Stimulated activated CD8-positive, alpha-beta memory T cell treated with anti-CD3 and anti-CD28 coated beads, Interleukin-15, amount 100 ng/mL, for 1 hour (primary cell): Measurements from ENCODE around the gene ANKRD13D.
"Not testable (repeated sequence)": the region's sequence is repeated elsewhere in the genome, so short reads cannot be mapped to it uniquely, and the experiment has no call there.

Source experiments
- DNase-seq: peaks from one replicate; pipeline ENCODE4 v3.0.0-alpha.2; 2020; ENCODE audit warnings: low read depth

Gene ANKRD13D

DNA sequence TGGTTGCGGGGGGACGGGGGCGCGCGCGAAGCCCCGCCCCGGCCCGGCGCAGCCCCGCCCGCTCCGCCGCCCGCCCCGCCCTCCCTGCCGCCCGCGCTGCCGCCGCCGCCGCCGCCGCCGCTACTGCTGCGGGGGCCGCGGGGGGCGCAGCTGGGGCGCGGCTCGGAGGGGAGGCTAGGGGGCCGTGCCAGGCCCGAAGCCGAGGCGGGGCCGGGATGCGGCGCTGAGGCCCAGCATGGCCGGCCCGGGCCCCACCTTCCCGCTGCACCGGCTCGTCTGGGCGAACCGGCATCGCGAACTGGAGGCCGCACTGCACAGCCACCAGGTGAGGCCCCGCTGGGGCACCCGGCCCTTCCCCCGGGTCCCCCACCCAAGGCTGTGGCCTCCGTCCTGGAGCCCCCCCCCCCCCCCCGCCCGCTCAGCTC is at the start of gene ANKRD13D:
Gene ANKRD13D, plus strand, starts transcription at position 78 of the 425 bp plus-strand sequence. Its CDS starts 158 bp downstream, at position 236.
- DNase-seq, result no peak

DNA sequence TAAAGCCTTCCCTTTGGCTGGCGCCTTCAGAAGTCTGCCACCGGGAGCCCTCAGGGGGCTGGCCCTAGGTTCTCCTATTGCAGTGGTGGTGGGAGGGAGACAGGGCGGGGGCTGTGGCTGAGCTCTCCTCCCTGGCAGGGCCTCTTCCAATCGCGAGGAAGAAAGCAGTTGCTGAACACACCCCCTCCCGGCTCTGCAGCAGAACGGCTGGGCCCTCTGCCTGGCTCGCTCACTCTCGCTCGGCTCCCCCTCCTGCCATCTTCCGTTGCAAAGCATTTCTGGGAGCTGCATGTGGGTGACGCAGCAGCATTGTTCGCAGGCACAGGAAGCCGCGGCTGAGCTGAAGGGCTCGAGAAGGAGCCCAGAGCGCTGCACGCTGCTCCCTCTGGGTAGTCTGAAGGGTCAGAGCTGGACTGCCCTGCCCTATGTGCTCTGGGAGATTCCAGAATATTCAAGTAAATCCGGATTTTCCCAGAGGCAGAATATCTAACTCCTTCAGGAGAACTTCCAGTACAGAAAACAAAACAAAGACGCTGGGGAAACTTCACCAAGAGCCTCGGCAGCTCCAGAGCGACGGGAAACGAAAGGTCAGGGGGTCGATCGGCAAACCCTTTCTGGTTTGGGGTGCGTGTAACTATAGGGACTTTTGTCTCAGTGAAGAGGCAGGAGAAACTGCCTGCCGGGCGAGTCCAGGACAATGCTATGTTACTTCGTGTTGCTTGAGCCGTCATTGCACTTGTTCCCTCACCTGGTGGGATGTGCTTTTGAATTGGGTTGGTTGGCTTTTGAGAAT is 49.1 kb upstream of the ANKRD13D start:
- peak; percentile 89 for DNase-seq

DNA sequence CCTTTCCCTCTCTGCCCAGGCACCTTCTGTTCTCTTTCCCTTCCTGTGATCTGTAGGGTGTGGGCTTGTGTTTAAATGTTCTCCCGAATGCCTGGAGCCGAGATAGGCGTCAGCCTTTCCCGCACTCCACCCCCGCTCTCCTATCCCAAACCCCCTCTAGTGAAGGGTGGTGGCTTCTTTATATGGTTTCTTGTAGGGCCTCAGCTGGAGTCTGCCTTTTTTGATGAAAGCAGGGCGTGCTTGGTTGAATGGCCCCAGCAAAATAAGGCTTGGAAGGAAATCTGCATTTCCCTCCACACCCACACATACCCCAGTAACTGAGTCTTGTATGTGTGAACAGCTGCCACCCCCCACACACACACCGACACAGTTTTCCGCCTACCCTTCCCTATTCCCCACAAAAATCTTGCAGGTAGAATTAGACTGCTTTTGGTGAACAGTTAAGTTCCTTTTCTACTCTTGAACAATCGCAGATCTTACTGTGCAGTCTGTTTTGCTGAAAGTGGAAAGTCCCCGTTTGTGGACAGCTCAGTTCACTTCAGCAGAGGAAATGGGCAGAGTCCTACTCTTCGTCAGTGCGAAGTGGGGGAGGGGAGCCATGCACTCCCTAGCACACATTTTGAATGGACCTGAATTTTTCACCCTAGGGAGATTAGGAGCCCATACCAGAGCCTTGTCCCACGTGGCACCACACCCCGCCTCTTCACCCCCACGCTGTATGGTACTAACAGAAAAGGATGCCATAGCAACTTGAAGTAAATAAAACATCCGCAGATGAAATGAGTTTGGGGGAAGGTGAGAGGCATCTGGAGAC is 48.3 kb upstream of the ANKRD13D start:
- DNase-seq, result peak; percentile 46

DNA sequence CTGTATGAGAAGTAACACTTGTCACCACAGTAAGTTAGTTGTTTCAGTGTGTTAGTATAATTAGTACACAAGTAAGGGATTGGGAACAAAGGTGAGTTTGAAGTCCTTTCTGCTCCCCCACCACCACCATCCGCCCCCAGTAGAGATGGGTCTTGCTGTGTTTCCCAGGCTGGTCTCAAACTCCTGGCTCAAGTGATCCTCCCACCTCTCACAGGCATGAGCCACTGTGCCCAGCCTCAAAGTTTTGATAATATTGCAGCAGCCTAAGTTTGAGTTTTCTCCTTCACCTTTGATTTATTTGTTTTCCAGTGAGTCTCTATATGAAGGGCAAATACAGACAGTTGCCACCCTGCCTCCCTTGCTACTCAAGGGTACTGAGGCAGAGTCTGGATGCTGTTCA is 46.6 kb upstream of the ANKRD13D start:
- DNase-seq, result no peak

DNA sequence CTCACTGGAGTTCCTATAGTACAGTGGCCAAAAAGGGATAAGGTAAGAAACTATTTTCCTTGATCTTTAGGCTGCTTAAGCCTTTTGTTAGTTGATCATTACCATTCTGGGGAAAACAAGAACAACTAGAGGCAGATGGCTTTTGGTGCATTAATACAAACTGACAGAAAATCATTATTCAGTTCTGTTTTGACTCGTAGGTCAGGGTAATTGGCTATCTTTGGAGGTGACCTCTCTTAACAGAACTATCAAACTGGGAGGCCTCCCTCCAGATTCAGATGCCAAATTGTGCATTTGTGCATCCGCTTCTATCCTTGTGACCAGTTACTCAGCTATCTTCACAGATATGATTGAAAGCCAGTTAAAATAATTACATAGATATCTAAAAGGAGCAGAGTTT is 46.1 kb upstream of the ANKRD13D start:
- no peak for DNase-seq

DNA sequence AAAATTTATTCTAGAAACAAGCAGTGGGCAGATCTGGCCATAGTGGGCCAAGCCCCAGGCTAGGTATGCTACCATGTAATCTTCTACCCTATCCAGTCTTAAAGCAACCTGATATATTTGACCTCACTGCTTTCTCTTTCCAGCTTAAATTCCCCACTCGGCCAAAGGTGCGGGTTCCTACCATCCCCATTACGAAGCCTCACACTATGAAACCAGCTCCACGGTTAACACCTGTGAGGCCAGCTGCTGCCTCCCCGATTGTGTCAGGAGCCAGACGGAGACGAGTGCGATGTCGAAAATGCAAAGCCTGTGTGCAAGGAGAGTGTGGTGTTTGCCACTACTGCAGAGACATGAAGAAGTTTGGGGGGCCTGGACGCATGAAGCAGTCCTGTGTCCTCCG is 44.1 kb upstream of the ANKRD13D start:
- DNase-seq, result no peak

DNA sequence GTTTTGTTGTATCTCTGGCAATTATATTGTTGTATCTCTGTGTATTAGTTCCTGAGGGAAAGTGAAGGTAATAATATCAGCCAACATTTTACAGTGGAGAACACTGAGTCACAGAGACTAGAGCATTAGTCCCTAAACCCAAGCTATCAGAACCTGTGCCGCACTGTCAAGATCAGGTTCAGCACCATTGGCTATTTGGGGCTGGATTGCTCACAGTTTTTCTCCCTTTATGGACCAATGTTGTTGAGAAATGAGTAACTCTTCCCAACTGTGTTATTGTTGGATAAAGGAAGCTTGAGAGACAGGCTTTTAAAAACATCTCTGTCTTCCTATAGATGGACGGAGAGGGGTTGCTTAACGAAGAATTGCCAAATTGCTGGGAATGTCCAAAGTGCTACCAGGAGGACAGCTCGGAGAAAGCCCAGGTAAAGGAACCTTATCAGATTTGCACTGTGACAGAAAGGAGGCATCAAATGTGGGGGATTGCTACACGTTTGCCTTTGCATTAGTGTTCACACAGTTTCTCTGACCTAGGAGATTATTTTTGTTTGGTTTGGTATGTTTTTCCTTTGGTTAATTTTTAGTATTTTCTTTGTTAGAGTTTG is 41.1 kb upstream of the ANKRD13D start:
- no peak for DNase-seq

DNA sequence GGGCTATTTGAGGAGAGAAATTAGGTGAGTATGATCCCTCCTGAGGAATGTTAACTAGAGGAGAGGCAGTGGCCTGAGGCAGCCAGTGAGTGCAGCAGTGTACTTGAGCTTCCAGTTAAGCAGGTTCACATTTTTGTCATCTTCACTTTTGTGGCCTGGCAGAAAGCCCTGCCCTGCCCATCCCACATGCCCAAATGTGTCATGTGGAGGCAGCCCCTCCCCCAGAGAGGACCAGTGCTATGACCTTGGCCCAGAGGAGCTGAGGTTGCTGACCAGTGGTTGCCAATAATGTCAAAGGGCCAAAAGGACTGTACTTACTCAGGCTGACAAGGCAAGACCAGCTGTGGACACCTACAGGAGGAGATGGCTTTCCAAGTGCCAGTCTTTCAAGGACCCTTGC is 40.5 kb upstream of the ANKRD13D start:
- DNase-seq, result no peak

DNA sequence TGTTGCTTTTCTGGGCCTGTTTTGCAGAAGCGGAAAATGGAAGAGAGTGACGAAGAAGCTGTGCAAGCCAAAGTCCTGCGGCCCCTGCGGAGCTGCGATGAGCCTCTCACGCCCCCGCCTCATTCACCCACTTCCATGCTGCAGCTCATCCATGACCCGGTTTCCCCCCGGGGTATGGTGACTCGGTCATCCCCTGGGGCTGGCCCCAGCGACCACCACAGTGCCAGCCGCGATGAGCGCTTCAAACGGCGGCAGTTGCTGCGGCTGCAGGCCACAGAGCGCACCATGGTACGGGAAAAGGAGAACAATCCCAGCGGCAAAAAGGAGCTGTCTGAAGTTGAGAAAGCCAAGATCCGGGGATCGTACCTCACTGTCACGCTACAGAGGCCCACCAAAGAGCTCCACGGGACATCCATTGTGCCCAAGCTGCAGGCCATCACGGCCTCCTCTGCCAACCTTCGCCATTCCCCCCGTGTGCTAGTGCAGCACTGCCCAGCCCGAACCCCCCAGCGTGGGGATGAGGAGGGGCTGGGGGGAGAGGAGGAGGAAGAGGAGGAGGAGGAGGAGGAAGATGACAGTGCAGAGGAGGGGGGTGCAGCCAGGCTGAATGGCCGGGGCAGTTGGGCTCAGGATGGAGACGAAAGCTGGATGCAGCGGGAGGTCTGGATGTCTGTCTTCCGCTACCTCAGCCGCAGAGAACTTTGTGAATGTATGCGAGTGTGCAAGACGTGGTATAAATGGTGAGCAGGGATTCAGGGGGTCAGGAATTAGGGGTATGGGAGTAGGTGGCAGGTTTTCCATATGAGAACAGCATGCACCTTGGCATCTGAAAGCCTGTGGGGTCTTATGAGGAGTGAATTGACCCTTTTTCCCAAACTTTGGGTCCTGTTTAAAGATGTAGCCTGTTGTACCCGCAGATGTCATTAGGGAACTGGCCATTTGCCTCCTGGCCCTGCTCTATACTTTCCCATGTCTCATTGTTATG is 38.8 kb upstream of the ANKRD13D start:
- no peak for DNase-seq

DNA sequence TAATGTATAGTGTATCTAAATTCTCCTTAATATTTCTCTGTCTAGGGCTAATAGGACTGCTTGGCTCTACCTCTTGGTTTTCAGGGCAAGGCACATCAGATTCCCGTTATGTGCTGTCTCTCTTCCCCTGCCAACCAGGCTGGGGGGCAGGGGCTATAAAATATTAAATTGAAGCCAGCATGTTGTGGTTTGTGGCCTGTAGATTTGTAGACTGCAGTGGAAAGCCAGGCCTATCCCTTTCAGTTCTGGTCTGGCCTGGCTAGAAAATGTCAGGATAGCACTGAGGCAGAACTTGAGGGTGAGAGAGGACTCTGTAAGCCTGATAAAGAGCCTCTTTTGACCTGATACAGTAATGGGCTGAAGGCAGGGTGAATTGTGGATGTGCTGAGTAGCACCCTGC is 37.3 kb upstream of the ANKRD13D start:
- DNase-seq, result no peak

DNA sequence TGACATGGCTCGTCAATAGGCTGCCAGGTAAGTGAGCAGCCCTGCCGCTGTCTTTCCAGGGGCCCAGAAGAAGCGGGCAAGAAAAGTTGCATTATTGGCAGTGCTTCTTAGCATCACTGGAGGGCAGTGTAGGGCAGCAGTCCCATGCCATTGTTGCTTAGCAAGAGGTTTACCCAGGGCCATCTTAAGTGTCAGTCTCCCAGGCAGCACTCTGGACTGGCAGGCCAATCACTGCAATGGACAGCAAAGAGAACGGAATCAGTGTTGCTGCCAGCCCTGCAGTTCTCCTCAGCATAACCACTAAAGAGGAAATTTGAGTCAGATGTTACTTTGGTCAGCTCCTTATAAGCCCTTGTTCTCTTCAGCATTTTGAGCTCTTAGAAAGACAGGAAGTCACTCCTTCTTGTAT is 36.3 kb upstream of the ANKRD13D start:
- no peak for DNase-seq

DNA sequence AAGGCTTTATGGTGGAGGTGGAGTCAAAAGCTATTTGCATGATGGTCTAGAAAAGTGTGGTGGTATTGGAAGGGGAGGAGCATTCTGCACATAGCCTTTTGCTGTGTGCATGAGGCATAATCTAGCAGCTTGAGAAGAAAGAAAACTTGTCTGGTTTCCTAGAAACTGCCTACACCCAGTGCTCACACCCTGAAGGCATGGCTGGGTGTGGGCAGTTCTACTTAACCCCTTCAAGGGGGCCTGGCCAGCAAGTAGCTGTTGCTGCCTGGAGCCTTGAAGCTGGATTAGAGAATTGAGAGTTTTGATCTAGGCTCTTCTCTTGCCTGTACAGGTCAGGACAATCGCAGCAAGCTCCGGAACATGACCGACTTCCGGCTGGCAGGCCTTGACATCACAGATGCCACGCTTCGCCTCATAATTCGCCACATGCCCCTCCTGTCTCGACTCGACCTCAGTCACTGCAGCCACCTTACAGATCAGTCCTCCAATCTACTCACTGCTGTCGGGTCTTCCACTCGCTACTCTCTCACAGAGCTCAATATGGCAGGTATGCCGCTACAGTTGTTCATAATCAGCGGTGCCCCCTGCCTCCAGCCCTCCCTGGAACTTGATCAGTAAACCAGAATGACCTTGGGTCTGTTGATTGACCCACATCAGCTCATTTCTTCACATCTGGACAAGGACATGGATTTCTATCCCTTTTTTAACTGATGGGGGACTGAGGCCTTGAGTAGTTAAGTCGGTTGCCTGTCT is 35.1 kb upstream of the ANKRD13D start:
- DNase-seq, result no peak

DNA sequence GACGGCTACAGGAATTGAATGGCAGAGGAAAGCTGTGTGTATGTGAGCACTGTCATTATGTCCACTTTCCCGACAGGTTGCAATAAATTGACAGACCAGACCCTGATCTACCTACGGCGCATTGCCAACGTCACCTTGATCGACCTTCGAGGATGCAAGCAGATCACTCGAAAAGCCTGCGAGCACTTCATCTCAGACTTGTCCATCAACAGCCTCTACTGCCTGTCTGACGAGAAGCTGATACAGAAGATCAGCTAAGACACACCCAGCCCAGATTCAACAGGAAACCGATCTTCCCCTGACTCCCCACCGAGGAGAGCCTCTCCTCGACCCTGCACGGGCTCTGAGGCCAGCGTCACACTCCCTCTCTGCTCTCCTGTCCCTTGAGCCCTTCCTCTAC is 34.3 kb upstream of the ANKRD13D start:
- DNase-seq, result no peak

DNA sequence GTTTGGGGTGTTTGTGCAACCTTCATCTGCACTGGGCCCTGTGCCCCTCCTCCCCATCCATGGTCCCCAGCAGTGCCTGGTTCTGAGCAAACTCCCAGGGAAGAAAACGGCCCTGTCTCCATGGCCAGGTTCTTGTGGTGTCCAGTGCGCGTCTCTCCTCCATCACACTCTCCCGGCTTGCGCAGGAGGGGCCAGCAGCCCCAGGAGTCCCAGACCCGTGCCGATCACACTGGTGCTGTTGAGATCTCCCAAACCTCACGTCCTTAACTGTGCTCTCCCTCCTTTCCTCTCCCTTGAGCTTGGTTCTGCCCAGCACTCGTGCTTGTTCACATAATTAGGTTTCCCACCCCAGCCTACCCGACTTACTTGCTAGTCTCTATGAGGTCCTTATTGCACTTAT is 33.8 kb upstream of the ANKRD13D start:
- no peak for DNase-seq

DNA sequence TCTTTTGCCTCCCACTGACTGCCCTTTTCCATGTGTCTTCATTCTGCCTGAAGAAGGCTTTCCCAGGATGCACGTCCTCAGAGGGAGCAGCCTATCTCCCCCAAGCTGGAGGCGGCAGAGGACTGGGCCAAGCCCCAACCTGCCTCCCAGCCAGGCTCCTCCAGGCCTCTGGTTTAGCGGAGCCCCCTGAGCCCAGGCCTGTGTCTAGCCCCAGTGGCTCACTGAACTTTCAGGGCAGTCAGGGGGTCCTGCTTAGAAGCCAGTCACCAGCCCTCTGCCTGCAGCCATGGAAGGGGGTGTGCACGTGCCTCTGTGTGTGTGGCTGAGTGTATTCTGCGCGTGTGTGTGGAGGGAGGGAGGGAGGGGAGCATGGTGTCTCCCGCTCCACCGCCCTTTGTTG is 33.2 kb upstream of the ANKRD13D start:
- no peak for DNase-seq

DNA sequence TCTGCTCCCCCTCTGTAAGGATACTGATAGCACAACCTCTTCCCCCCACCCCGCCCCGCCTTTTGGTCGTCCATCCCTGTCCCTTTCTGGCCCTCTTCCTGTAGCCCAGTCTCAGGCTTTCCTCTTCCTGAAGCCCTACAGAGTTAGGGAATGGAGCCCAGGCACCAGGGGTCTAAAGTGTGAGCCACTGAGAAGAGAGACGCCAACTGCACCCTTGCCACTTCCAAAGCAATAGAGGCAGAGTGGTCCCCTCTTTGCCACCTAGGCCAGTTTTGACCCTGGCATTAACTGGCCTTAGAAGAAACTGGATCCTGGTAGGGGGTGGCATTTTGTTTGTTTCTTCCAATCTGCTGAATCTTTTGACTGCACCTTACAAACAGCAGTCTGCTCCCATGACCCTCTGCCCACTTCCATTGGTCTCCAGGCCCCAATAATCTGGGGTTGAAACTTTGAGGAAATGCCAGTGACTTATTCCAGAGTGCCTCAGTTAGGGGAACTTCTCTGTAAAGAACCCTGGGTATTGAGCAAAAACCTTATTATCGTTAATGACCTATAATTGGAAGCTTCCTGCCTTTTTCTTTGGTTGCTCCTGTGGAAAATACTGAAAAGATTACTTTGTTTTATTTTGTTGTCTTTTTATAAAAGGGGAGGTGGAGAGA is 32.5 kb upstream of the ANKRD13D start:
- DNase-seq, result no peak

DNA sequence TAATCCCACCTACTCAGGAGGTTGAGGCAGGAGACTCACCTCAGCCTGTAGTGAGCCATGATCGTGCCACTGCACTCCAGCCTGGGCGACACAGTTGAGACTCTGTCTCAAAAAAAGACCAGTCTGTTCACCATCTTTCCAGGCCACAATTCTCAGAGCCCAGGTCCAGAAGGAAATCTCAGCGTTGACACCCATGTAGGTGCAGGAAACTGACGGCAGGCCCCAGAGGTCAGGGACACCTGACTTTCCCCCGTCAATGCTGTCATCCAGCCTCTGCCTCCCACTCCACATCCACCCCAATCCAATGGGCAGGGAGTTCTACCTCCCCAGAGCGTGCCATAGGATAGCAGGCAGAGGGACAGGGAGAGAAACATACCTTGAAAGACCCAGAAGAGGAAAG is 28.7 kb upstream of the ANKRD13D start:
- no peak for DNase-seq

DNA sequence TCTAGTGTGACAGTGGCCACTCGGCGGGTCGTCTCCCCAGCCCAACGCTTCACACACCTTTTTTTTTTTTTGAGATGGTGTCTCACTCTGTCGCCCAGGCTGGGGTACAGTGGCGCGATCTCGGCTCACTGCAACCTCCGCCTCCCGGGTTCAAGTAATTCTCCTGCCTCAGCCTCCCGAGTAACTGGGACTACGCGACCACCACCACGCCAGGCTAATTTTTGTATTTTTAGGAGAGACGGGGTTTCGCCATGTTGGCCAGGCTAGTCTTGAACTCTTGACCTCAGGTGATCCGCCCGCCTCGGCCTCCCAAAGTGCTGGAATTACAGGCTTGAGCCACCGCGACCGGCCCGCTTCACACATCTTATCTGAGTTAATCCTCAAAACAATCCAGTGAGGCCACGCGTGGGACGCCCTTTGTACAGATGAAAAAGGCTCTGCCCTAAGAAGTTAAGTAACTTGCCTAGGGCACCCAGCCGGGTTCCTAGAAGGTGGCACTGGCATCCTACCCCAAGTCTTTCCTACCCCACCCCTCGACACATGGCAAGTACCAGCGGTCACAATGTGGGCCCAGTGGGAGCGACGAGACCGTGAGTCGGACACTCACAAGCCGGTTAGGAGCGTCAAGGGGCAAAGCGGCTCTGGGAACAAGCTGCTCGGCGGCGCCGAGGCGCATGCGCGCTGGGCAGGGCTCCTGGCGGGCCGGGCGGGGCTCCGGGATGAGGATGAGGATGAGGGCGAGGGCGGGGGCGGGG is 28.0 kb upstream of the ANKRD13D start:
- not testable (repeated sequence) for DNase-seq

DNA sequence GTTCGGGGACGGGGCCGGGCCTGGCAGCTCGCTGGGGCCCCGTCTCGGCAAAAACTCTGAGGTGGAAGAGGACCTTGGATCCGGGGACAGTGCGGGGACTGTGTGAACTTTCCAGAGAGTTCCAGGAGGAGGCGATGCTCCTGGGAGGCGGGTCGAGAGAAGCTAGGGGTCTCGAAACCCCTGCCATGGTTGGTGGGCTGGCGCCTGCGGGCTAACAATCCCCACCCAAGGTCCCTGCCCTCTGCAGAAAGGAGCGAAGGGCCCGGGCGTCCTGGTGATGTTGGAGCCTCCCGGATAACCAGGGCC is 27.5 kb upstream of the ANKRD13D start:
- no peak for DNase-seq
